Endothelial cell of umbilical vein (primary cell): ENCODE results near the gene CEBPG. TPM values are rescaled to one million over a fixed set of nuclear protein-coding genes. Genes with fewer than 3 reads are reported as not detected.

Source experiments
- BruUV-seq: library from RNA; stranded (reverse); fragments of 400-500 nt; replicated peaks from 2 replicates; lab custom pipeline; 2021; lab: Mats Ljungman, UMichigan
- CTCF ChIA-PET: fragments of 300-600, 350-600 bp; sonication (Branson Sonifier 250); formaldehyde crosslinking; loops from one replicate; lab custom pipeline; 2021; ENCODE audit warnings: antibody characterized with exemption, inconsistent platforms; lab: Charles Lee
- POLR2A ChIA-PET: fragments of 300-600, 350-600 bp; sonication (Branson Sonifier 250); formaldehyde crosslinking; loops from one replicate; lab custom pipeline; 2021; ENCODE audit warnings: antibody characterized with exemption, inconsistent platforms; lab: Charles Lee
- DNase-seq: peaks from one replicate; pipeline ENCODE4 v3.0.0-alpha.2; 2011; ENCODE audit warnings: low read depth, low spot score
- FAIRE-seq: peaks from 2 replicates; lab custom pipeline; 2011; peaks lifted over from hg19 to GRCh38; lab: Jason Lieb, UNC
- H2AFZ ChIP-seq: 2 replicates; pipeline ENCODE4 v1.6.0; 2012; ENCODE audit warnings: low read depth, low read length, control low read depth, inconsistent platforms
- H3K27ac ChIP-seq: 2 replicates; pipeline ENCODE4 v1.5.1; 2011; ENCODE audit warnings: low read depth, mild to moderate bottlenecking, control low read depth, low read length, moderate library complexity; ENCODE audit not compliant: insufficient read depth
- H3K27me3 ChIP-seq, 2 experiments: 2 replicates each; pipeline versions ENCODE4 v1.6.0 to v1.6.1; 2011; ENCODE audit warnings: low read length in 2 of 2, mixed read lengths in 1 of 2; ENCODE audit not compliant: control insufficient read depth in 2 of 2, insufficient read depth in 2 of 2
- H3K36me3 ChIP-seq, 2 experiments: 2 replicates in 1 of 2; 3 replicates in 1 of 2; pipeline ENCODE4 v1.5.1; 2011; ENCODE audit warnings: low read length in 2 of 2, mild to moderate bottlenecking in 1 of 2, moderate library complexity in 1 of 2; ENCODE audit not compliant: control insufficient read depth in 2 of 2, insufficient read depth in 2 of 2; ENCODE audit errors: extremely low read depth in 1 of 2
- H3K4me1 ChIP-seq: 3 replicates; pipeline ENCODE4 v1.5.1; 2011; ENCODE audit warnings: mild to moderate bottlenecking, low read length; ENCODE audit not compliant: control insufficient read depth, insufficient read depth; ENCODE audit errors: extremely low read depth
- H3K4me2 ChIP-seq: 2 replicates; pipeline ENCODE4 v1.6.1; 2011; ENCODE audit warnings: low read length, control low read depth, mixed read lengths; ENCODE audit not compliant: insufficient read depth
- H3K4me3 ChIP-seq, 3 experiments: fragments of 200-600 bp in 1 of 3; sonication (generic), shearing (Covaris generic) in 1 of 3; replicated peaks in 1 of 3; 2 replicates each; pipeline ENCODE4 v1.5.1; 2011 to 2016; ENCODE audit warnings: control low read depth in 3 of 3, low read length in 3 of 3, mild to moderate bottlenecking in 2 of 3, inconsistent platforms in 1 of 3, low read depth in 1 of 3, moderate library complexity in 1 of 3; ENCODE audit not compliant: insufficient read depth in 1 of 3
- H3K79me2 ChIP-seq: 2 replicates; pipeline ENCODE4 v1.6.0; 2012; ENCODE audit warnings: low read length, inconsistent platforms; ENCODE audit not compliant: control insufficient read depth, insufficient read depth
- H3K9ac ChIP-seq: replicated peaks from 2 replicates; pipeline ENCODE3; 2011; ENCODE audit warnings: low read length, control low read depth; ENCODE audit not compliant: insufficient read depth; ENCODE audit errors: extremely low read depth
- H3K9me1 ChIP-seq: replicated peaks from 3 replicates; pipeline ENCODE4 v1.6.0; 2011; ENCODE audit warnings: mild to moderate bottlenecking, low read length; ENCODE audit not compliant: control insufficient read depth, insufficient read depth; ENCODE audit errors: extremely low read depth
- H3K9me3 ChIP-seq: replicated peaks from 2 replicates; pipeline ENCODE4 v1.5.1; 2012; ENCODE audit warnings: low read length, inconsistent platforms; ENCODE audit not compliant: control insufficient read depth, insufficient read depth
- H4K20me1 ChIP-seq: replicated peaks from 2 replicates; pipeline ENCODE3; 2011; ENCODE audit warnings: mild to moderate bottlenecking, low read length; ENCODE audit not compliant: control insufficient read depth, insufficient read depth; ENCODE audit errors: extremely low read depth
- CTCF ChIP-seq, 2 donors: IDR thresholded peaks; 1 replicate in 1 of 2; 2 replicates in 1 of 2; pipeline ENCODE4 v1.5.1; 2011; ENCODE audit warnings: low read length in 2 of 2, mild to moderate bottlenecking in 2 of 2, moderate library complexity in 2 of 2, control low read depth in 1 of 2, inconsistent platforms in 1 of 2, low read depth in 1 of 2; ENCODE audit not compliant: insufficient read depth in 1 of 2; ENCODE audit errors: extremely low read depth in 1 of 2
- EZH2 ChIP-seq: IDR thresholded peaks from 2 replicates; pipeline ENCODE4 v1.6.1; 2012; ENCODE audit warnings: borderline replicate concordance, low read depth, mild to moderate bottlenecking, moderate library complexity, low read length, inconsistent platforms; ENCODE audit not compliant: severe bottlenecking
- FOS ChIP-seq: IDR thresholded peaks from 2 replicates; pipeline ENCODE4 v1.6.1; 2011; ENCODE audit warnings: mild to moderate bottlenecking, low read length, moderate library complexity, borderline replicate concordance; ENCODE audit not compliant: insufficient read depth
- GATA2 ChIP-seq: IDR thresholded peaks from 2 replicates; pipeline ENCODE4 v1.7.0; 2011; ENCODE audit warnings: low read depth, mild to moderate bottlenecking, moderate library complexity, mixed read lengths, low read length; ENCODE audit not compliant: insufficient read length, insufficient read depth
- JUN ChIP-seq: IDR thresholded peaks from 2 replicates; pipeline ENCODE4 v1.6.1; 2011; ENCODE audit warnings: borderline replicate concordance, low read depth; ENCODE audit not compliant: insufficient read length, insufficient read depth
- POLR2A ChIP-seq: IDR thresholded peaks from 2 replicates; pipeline ENCODE4 v1.6.1; 2012; ENCODE audit warnings: low read depth, mild to moderate bottlenecking, control low read depth, low read length
- POLR2AphosphoS5 ChIP-seq: IDR thresholded peaks from 2 replicates; pipeline ENCODE4 v1.6.1; 2012; ENCODE audit warnings: low read depth, mild to moderate bottlenecking, control low read depth, low read length, moderate library complexity; ENCODE audit not compliant: insufficient read depth
- dilution Hi-C: fragments of 300-500 bp; cut with MboI; formaldehyde crosslinking; loops from one replicate; pipeline ENCODE4 v1.15.0; 2019; ENCODE audit warnings: low sequenced_read_pairs; ENCODE audit not compliant: extremely low pct_ligation_motif_present
- intact Hi-C: fragments of 100-400 bp; cut with micrococcal nuclease; formaldehyde crosslinking; loops from one replicate; pipeline ENCODE4 v1.10.0; 2022
- polyA plus RNA-seq, 4 experiments: library from polyadenylated mRNA; depleted of rRNA in 3 of 4; stranded (reverse) in 3 of 4; unstranded in 1 of 4; fragments of >200 nt; gene quantifications; 2 replicates each; pipeline versions ENCODE4 v1.2.1 to v1.2.3, GENCODE V29; 2011 to 2012; ENCODE audit warnings: missing spikeins in 1 of 4
- total RNA-seq: library from RNA; stranded (reverse); gene quantifications from 2 replicates; pipeline ENCODE4 v1.2.3, GENCODE V29; 2021
- TF ChIP-seq, protein P1 (sequence below): IDR thresholded peaks from 2 replicates; pipeline ENCODE4 v1.6.1; 2011; ENCODE audit not compliant: insufficient read depth, insufficient read length

CEBPG gene
- total and polyA plus RNA-seq, 2 donors (not counting 3 experiments of a cell fraction or from before 2014, with no cell fraction given): 10.2 to 24.6 TPM

GRCh38 chr19:33346665-33347064 is 26.8 kb upstream of the CEBPG start:
- Histone ChIP-seq H3K4me2 (no peak overlapping the region), H3K79me2 (no peaks in the 10 kb centered on the region), H3K9ac (no peak overlapping the region), H3K4me1 (no peaks in the 10 kb centered on the region), H3K27me3 (peaks cover 3% of the 10 kb centered on the region in 2 experiments), H3K27ac (no peak overlapping the region), H3K9me1 (no peaks in the 10 kb centered on the region), H4K20me1 (no peaks in the 10 kb centered on the region), H3K9me3 (no peaks in the 10 kb centered on the region), H2AFZ (no peak overlapping the region), H3K36me3 (no peaks in the 10 kb centered on the region), H3K4me3 (no peak overlapping the region)
- intact Hi-C loops: no loop called here
- ChIA-PET POLR2A (no interaction called here), CTCF (no interaction called here)
- no peak for FAIRE-seq
- TF ChIP-seq JUN (no peak), FOS (no peak), CTCF (IDR thresholded peaks at IDR 0.05; ENCODE audit: extremely low read depth in 1 of 2, insufficient read depth in 1 of 2, low read depth in 1 of 2, low read length in 2 of 2) (no peak), POLR2A (no peak), POLR2AphosphoS5 (no peak), EZH2 (no peak), GATA2 (no peak)
- TF ChIP-seq, protein P1, sequence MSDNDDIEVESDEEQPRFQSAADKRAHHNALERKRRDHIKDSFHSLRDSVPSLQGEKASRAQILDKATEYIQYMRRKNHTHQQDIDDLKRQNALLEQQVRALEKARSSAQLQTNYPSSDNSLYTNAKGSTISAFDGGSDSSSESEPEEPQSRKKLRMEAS: no peak
- dilution Hi-C loops: no loop called here
- no peak for DNase-seq
- BruUV-seq: no TSS peak
